Measurements from ENCODE around the gene KRTAP9-1. TPM values are rescaled to one million over a fixed set of nuclear protein-coding genes. Genes with fewer than 3 reads are reported as not detected.
A peak's percentile ranks its signal among the peaks of the same experiment; 100 is the strongest.

Gene KRTAP9-1
- total RNA-seq, 1 experiment from 2014 or later: not detected

DNA sequence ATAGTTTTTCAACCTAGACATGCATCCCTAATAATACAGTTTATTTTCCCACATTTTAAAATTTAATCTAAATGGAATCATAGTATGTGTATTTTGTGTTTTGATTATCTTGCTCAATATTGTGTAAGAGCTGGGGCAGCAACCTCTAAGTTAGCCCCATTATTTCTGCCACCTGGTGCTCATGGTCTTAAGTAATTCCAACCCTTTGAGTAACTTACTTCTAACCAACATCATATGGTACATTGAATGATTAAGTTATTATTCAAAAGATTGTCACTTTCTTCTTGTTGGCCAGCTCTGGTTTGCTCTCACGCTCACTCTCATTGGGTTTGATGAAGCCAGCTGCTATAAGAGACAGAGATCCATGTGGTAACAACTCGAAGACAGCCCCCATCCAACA is 17.8 kb upstream of the KRTAP9-1 start:
- no peaks in the 10 kb centered on the region; the same call in 1 of the 2 replicates for H3K9me3 ChIP-seq
- H3K4me3 ChIP-seq: no peak overlapping the region
- H3K36me3 ChIP-seq: no peaks in the 10 kb centered on the region
- DNase-seq: no peak
- no peaks in the 10 kb centered on the region for H3K27me3 ChIP-seq

DNA sequence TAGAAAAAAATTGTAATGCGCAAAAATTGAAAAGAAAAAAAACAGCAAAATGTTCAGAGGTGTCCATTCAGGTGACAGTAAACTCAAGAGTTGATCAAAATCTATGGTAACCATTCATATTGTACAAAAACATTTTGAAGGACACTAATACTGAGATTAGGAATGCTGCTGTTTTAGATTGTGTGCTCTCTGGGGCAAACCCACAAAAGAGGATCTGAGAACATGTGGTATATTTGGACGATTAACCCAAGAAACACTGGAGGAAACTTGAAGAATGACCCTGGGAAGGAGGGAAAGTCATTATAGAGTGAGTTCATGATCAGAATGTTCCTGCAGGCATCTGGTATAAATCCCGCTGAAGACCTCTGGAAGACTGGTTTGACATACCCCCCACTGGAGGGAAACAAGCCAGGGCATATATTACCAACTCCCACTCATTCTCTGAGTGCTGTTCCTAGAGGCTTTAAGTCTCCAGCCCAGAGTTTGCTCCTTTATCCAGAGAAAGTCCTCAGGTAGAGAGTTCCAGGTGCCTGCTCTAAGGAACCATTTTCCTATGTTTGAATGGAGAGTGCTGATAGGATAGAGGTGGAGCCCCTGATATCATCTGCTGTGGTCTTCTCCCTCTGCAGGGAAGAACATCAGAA is 12.8 kb upstream of the KRTAP9-1 start:
- Histone ChIP-seq H3K27me3 (no peaks in the 10 kb centered on the region), H3K4me3 (no peak overlapping the region), H3K36me3 (no peaks in the 10 kb centered on the region), H3K9me3 (no peaks in the 10 kb centered on the region; the same call in 1 of the 2 replicates)
- DNase-seq: no peak

DNA sequence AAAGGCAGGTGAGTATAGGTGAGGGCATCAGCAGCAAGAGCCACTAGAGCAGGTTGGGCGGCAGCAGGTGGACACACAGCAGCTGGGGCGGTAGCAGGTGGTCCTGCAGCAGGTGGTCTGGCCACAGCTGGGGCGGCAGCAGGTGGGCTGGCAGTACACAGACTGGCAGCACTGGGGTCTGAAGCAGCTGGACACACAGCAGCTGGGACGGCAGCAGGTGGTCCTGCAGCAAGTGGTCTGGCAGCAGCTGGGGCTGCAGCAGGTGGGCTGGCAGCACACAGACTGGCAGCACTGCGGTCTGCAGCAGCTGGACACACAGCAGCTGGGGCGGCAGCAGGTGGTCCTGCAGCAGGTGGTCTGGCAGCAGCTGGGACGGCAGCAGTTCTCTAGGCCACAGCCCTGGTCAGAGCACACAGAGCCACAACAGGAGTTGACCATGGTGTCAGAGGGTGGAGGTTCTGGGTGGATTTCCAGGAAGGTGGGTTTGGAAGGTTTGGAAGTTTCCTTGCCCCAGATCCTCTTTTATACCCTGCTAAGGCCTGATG is 11.9 kb upstream of the KRTAP9-1 start, which contains the start of gene KRTAP4-2:
Gene KRTAP4-2 (minus strand): TSS at position 495 of the 545 bp plus-strand sequence. CDS start 57 bp downstream, at position 438.
- Histone ChIP-seq H3K27me3 (no peaks in the 10 kb centered on the region), H3K36me3 (no peaks in the 10 kb centered on the region), H3K4me3 (no peak within 1 kb of the TSS), H3K9me3 (no peaks in the 10 kb centered on the region; the same call in 1 of the 2 replicates)
- no peak for DNase-seq

DNA sequence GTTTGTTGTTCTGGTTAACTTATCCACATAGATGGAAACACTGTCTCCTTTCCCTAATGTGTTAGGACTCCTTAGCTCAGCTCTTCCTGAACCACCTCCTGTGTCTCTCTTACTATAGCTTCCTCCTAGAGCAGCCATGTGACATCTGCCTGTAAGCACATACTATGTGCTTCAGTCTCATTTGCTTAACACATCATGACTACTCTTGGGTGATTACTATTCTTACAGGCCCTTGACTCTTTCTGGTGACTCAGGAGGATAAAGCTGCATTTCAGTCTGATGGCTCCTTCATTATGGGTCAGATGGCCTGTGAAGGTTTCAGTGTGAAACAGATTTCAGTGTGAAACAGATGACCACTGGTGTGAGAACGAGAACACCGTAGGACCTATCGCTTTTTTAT is 11.3 kb upstream of the KRTAP9-1 start:
- Histone ChIP-seq H3K4me3 (no peak overlapping the region), H3K27me3 (no peaks in the 10 kb centered on the region), H3K36me3 (no peaks in the 10 kb centered on the region), H3K9me3 (no peaks in the 10 kb centered on the region; the same call in 1 of the 2 replicates)
- peak; percentile 40 for DNase-seq

DNA sequence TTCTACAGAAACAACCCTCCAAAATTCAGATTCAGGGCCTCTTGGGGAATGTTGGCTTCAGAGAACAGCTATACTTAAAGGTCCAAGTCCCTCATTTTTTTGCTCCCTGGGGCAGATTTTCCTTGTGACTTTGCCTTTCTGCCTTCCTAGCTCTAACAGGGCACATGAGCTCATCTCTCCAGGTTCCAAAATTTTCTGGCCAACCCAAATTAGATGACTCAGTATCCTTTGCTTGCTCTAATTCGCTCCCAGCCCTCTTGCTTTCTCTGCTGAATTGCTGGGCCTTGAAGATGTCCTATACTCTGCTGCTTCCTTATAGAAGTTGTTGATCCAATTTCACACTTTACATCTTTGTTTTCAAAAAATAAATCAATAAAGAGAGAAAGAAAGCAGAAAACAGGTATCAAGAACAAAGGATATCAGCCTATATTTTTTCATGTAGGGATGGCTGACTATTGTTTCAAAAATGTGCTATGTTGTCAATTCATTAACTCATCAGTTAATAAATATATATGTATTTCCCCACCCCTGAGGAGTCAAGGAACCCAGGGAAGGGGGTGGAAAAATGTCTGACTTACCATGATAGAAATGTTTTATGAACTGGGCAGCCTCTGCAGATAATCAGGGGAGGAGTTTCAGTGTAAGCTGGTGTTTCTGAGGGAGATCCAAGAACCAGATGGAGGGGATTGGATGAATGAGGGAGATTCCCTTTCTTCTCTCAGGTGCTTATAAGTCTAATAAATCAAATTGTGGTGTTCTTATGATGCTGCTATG is 10.7 kb upstream of the KRTAP9-1 start:
- no peaks in the 10 kb centered on the region; the same call in 1 of the 2 replicates for H3K9me3 ChIP-seq
- no peaks in the 10 kb centered on the region for H3K27me3 ChIP-seq
- no peak overlapping the region for H3K4me3 ChIP-seq
- peak; percentile 75 for DNase-seq
- no peaks in the 10 kb centered on the region for H3K36me3 ChIP-seq

DNA sequence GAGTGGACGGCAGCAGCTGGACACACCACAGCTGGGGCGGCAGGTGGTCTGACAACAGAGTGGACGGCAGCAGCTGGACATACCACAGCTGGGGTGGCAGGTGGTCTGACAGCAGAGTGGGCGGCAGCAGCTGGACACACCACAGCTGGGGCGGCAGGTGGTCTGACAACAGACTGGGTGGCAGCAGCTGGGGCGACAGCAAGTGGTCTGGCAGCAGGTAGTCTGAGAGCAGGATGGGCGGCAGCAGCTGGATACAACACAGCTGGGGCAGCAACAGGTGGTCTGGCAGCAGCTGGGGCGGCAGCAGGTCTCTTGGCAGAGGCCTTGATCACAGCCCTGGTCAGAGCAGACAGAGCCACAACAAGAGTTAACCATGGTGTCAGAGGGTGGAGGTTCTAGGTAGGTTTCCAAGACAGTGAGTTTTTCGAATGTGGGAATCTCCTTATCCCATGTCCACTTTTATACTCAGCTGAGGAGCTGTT is 5.2 kb upstream of the KRTAP9-1 start, which contains the start of gene KRTAP4-1:
Gene KRTAP4-1 (minus strand): TSS at position 432 of the 482 bp plus-strand sequence. CDS start 57 bp downstream, at position 375.
- no peak for DNase-seq
- Histone ChIP-seq H3K36me3 (no peaks in the 10 kb centered on the region), H3K27me3 (no peaks in the 10 kb centered on the region), H3K9me3 (no peaks in the 10 kb centered on the region), H3K4me3 (no peak within 1 kb of the TSS)

DNA sequence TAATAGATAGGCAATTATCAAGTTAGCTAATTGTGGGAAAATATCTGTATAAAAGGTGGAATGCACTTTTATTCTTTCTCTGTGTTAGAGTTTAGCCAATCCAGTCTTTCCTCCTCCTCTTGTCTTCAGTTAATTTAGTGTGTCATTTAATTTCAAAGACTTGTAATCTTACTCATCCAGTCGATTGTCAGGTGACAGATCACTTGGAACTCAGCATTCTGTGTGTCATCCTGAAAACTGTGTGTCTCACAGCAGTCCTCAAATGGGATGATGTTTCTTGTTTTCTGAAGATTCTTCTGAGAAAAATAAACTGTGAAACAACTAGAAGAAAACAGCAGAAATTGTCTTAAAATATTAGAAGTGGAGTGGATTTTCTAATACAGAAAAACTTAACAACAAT is 4.7 kb upstream of the KRTAP9-1 start:
- Histone ChIP-seq H3K4me3 (no peak overlapping the region), H3K27me3 (no peaks in the 10 kb centered on the region), H3K36me3 (no peaks in the 10 kb centered on the region), H3K9me3 (no peaks in the 10 kb centered on the region)
- no peak for DNase-seq

DNA sequence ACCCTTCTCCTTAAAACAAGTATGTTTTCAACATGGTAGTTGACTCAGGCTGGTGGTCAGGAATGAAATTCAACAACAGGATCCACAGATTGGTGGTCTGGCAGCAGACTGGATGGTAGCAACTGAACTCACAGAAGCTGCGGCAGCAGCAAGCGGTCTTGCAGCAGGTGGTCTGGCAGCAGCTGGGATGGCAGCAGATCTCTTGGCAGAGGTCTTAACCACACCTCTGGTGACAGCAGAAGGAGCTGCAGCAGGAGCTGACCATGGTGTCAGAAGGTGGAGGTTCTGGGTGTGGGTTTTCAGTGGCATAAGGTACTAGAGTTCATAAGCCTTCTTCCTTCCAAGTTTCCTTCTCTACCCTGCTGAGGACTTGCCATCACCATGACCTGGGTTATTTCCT is 2.8 kb upstream of the KRTAP9-1 start:
- H3K4me3 ChIP-seq: no peak overlapping the region

DNA sequence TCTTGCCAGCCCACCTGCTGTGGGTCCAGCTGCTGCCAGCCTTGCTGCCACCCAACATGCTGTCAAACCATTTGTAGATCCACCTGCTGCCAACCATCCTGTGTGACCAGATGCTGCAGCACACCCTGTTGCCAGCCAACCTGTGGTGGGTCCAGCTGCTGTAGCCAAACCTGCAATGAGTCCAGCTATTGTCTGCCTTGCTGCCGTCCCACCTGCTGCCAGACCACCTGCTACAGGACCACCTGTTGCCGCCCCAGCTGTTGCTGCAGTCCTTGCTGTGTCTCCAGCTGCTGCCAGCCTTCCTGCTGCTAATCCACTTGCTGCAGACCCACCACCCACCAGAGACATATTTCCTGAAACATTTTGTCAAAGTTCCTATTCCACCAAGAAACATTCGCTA is 641 bp downstream of the KRTAP9-1 start:
- no peaks in the 10 kb centered on the region for H3K36me3 ChIP-seq
- H3K27me3 ChIP-seq: no peaks in the 10 kb centered on the region
- DNase-seq: no peak
- no peaks in the 10 kb centered on the region for H3K9me3 ChIP-seq
- no peak overlapping the region for H3K4me3 ChIP-seq

More for the DNA sequence above, 2.8 kb upstream of the KRTAP9-1 start:
- H3K36me3 ChIP-seq: no peaks in the 10 kb centered on the region
- H3K27me3 ChIP-seq: no peaks in the 10 kb centered on the region
- no peak for DNase-seq
- H3K9me3 ChIP-seq: no peaks in the 10 kb centered on the region

DNA sequence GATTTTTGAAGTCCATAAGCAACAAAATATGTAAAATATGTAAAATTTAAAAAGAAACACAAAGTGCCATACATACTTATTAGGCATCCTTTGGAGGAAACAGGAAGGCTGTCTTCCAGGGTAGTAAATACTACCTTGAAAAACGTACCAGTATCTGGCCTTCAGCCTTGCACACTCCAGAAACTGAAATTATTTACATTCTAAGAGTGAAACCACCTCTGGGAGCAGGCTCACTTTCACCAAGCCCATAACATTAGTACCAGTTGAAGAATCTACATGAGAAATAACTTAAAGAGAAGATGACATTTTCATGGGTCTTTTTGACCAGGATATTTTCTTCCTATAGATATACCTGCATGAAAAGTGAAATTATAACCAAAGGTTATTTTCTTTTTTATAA is 6.4 kb downstream of the KRTAP9-1 start:
- Histone ChIP-seq H3K27me3 (no peaks in the 10 kb centered on the region), H3K36me3 (no peaks in the 10 kb centered on the region), H3K9me3 (peaks cover 3% of the 10 kb centered on the region), H3K4me3 (no peak overlapping the region)
- no peak for DNase-seq

DNA sequence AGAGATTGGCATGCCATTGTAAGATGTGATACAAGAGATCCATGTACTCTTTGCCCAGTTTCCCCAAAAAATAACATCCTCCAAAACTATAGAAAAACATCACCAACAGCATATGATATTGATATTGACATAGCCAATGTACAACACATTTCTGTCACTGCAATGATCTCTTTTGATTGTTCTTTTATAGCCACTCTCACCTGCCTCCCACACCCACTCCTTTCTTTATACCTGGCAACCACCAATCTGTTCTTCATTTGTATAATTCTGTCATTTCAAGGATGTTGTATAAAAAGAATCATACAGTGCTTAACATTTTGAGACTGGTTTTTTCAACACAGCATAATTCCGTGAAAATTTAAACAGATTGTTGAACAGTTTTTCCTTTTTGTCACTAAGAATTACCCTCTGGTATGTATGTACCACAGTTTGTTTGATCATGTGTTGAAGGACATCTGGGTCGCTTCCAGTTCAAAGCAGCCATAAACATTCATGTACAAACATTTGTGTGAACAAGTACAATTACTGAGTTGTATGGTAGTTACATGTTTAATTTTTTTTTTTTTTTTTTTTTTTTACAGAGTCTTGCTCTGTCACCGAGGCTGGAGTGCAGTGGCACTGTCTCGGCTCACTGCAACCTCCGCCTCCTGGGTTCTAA is 9.9 kb downstream of the KRTAP9-1 start:
- Histone ChIP-seq H3K4me3 (no peak overlapping the region), H3K36me3 (no peaks in the 10 kb centered on the region)
- DNase-seq: no peak

DNA sequence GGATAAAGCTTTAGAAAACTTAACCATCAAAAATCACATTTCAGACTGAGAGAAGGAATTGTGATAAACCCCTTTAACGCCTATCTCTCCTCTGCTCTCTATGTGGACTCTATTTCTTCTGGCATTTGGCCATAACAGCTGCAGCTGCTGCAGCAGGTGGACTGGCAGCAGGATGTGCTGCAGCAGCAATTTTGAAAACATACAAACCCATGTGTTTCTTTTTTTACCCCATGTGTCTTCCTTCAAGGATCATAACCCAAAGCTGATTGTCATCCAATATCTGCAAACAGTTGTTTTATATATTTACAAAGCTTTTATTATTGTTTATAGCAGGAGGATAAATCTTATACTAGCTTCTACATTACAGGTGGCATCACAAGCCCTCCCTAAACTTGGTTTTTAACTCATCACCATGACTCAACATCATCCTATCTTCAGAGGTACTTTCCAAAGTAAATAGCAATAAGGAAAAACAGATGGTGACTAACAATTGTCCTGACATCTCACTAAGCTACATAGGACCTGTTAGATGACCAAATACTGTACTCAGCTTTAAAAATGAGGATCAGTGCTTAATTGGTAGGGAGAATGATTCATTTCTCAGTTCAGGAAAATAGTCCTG is 22.3 kb downstream of the KRTAP9-1 start:
- H3K36me3 ChIP-seq: no peaks in the 10 kb centered on the region
- H3K9me3 ChIP-seq: peaks cover 4% of the 10 kb centered on the region; the same call in 1 of the 2 replicates
- no peaks in the 10 kb centered on the region for H3K27me3 ChIP-seq
- no peak overlapping the region for H3K4me3 ChIP-seq
- no peak for DNase-seq

More for the DNA sequence above, 9.9 kb downstream of the KRTAP9-1 start:
- no peaks in the 10 kb centered on the region for H3K27me3 ChIP-seq
- peaks cover 3% of the 10 kb centered on the region for H3K9me3 ChIP-seq

DNA sequence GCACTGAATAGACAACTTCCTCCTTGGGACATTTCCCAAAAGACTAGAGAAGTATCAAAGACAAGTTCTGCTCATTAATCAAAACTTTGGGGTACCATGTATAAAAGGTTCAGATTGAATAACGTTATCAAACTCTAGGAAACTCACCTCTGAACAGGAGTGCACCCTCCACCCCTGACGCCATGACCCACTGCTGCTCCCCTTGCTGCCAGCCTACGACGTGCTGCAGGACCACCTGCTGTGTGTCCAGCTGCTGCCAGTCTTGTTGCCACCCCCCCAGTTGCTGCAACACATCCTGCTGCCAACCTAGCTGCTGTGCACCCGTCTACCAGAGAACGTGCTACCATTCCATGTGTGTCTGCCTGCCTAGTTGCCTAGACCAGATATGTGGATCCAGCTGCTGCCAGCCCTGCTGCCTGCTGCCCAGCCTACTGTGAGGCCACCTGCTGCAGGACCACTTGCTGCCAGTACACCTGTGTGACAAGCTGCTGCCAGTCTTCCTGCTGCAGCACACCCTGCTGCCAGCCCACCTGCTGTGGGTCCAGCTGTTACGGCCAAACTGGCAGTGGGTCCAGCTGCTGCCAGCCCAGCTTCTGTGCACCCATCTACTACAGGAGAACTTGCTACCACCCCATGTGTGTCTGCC is 23.0 kb downstream of the KRTAP9-1 start:
- peak; percentile 69 for DNase-seq

DNA sequence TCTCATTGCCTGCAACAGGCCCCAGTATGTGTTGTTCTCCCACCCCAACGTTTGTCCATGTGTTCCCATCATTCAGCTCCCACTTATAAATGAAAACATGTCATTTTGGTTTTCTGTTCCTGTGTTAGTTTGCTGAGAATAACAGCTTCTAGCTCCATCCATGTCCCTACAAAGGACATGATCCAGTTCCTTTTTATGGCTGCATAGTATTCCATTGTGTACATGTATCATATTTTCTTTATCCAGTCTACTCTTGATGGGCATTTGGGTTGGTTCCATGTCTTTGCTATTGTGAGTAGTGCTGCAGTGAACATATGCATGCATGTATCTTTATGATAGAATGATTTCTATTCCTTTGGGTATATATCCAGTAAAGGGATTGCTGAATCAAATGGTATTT is 26.0 kb downstream of the KRTAP9-1 start:
- H3K27me3 ChIP-seq: no peaks in the 10 kb centered on the region
- H3K9me3 ChIP-seq: peaks cover 6% of the 10 kb centered on the region; the same call in 1 of the 2 replicates
- DNase-seq: no peak

More for the DNA sequence above, 23.0 kb downstream of the KRTAP9-1 start:
- no peaks in the 10 kb centered on the region for H3K36me3 ChIP-seq
- peaks cover 3% of the 10 kb centered on the region; the same call in 1 of the 2 replicates for H3K9me3 ChIP-seq
- H3K4me3 ChIP-seq: no peak overlapping the region
- no peaks in the 10 kb centered on the region for H3K27me3 ChIP-seq

DNA sequence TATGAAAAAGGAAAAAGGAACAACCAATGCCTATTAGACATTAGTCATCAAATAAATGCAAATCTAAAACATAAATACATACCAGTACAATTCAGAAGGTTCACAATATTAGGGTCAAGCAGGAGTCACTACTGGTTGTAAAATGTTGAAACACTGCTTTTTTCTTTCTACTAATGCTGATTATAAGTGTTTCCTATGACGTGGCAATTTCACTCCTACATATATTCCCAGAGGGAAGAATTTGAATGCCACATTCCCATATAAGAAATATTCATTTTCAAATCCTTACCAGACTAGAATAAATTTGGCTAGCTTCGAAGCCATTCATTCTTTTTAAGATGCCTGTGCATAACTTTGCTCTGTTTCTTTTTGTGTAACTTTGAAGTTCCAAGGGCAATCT is 34.1 kb downstream of the KRTAP9-1 start:
- Histone ChIP-seq H3K9me3 (peaks cover 3% of the 10 kb centered on the region; the same call in 1 of the 2 replicates), H3K36me3 (no peaks in the 10 kb centered on the region), H3K4me3 (no peak overlapping the region), H3K27me3 (no peaks in the 10 kb centered on the region)
- DNase-seq: no peak

More for the DNA sequence above, 26.0 kb downstream of the KRTAP9-1 start:
- H3K36me3 ChIP-seq: no peaks in the 10 kb centered on the region
- H3K4me3 ChIP-seq: no peak overlapping the region

DNA sequence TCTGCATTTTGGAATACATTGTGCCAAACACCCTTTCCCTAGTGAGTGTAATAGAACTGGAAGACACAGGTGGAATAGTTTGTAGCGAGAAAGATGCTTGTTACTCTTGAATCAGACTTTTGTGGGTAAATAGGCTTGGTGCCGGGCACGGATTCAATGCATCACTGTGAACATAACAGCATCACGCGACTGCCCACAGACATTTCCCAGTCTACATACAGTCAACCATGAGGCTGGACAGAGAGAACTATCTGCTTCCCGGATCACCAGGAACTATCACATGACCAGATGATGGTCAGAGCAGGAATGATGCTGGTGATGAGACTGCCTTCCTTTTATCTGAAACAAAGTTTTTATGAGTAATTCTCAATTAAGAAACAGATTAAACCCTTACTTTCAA is 36.4 kb downstream of the KRTAP9-1 start:
- DNase-seq: no peak
- Histone ChIP-seq H3K27me3 (no peaks in the 10 kb centered on the region), H3K4me3 (no peak overlapping the region), H3K9me3 (no peaks in the 10 kb centered on the region; the same call in 1 of the 2 replicates), H3K36me3 (no peaks in the 10 kb centered on the region)

All from MG63 (cell line).